Mesenchymal stem cell (in vitro differentiated cells and primary cell): Measurements from ENCODE around the gene NLRP8.

ENCODE experiments used
- DNase-seq: peaks from one replicate; pipeline ENCODE4 v3.0.0-alpha.2; 2013
- H2AFZ ChIP-seq: one replicate; pipeline ENCODE4 v1.6.1; 2013; ENCODE audit warnings: low read depth, mild to moderate bottlenecking, control low read depth, inconsistent platforms, low read length, moderate library complexity
- H2AK5ac ChIP-seq: 2 replicates; pipeline ENCODE4 v1.6.1; 2013; ENCODE audit warnings: low read length, moderate library complexity, mild to moderate bottlenecking, inconsistent platforms; ENCODE audit not compliant: severe bottlenecking
- H2BK120ac ChIP-seq: one replicate; pipeline ENCODE4 v1.6.1; 2013; ENCODE audit warnings: low read depth, mild to moderate bottlenecking, inconsistent platforms, low read length, moderate library complexity
- H2BK12ac ChIP-seq, 2 experiments: one replicate each; pipeline ENCODE4 v1.6.1; 2013; ENCODE audit warnings: inconsistent platforms in 2 of 2, low read length in 2 of 2, mild to moderate bottlenecking in 2 of 2, moderate library complexity in 2 of 2, control low read depth in 1 of 2
- H2BK15ac ChIP-seq: one replicate; pipeline ENCODE4 v1.6.1; 2013; ENCODE audit warnings: mild to moderate bottlenecking, low read depth, inconsistent platforms; ENCODE audit not compliant: poor library complexity, severe bottlenecking
- H2BK5ac ChIP-seq: 2 replicates; pipeline ENCODE4 v1.6.1; 2013; ENCODE audit warnings: low read depth, mild to moderate bottlenecking, low read length, control low read depth, inconsistent platforms; ENCODE audit not compliant: poor library complexity, severe bottlenecking
- H3K14ac ChIP-seq, 2 experiments: one replicate each; pipeline ENCODE4 v1.6.1; 2013; ENCODE audit warnings: inconsistent platforms in 2 of 2, low read length in 2 of 2, control low read depth in 1 of 2, mild to moderate bottlenecking in 1 of 2, moderate library complexity in 1 of 2
- H3K18ac ChIP-seq, 2 experiments: one replicate each; pipeline ENCODE4 v1.6.1; 2013; ENCODE audit warnings: inconsistent platforms in 2 of 2, low read length in 2 of 2, control low read depth in 1 of 2, low read depth in 1 of 2, mild to moderate bottlenecking in 1 of 2
- H3K23ac ChIP-seq, 2 experiments: one replicate each; pipeline ENCODE4 v1.6.1; 2013; ENCODE audit warnings: inconsistent platforms in 2 of 2, low read length in 2 of 2, mild to moderate bottlenecking in 2 of 2, moderate library complexity in 2 of 2, control low read depth in 1 of 2
- H3K27ac ChIP-seq: 2 replicates; pipeline ENCODE4 v1.5.1; 2013; ENCODE audit warnings: mild to moderate bottlenecking, moderate library complexity, low read length, control low read depth, inconsistent platforms; ENCODE audit not compliant: poor library complexity, severe bottlenecking
- H3K27me3 ChIP-seq, 2 experiments: 2 replicates each; pipeline versions ENCODE4 v1.6.1 to v1.7.0; 2013; ENCODE audit warnings: low read length in 2 of 2, mild to moderate bottlenecking in 2 of 2, moderate library complexity in 2 of 2, control low read depth in 1 of 2, inconsistent platforms in 1 of 2; ENCODE audit not compliant: control insufficient read depth in 1 of 2, insufficient read depth in 1 of 2
- H3K36me3 ChIP-seq, 2 experiments: 2 replicates each; pipeline versions ENCODE4 v1.6.1 to v1.7.0; 2013; ENCODE audit warnings: low read length in 2 of 2, control low read depth in 1 of 2, inconsistent platforms in 1 of 2, low read depth in 1 of 2, mild to moderate bottlenecking in 1 of 2; ENCODE audit not compliant: insufficient read depth in 2 of 2, control insufficient read depth in 1 of 2
- H3K4ac ChIP-seq, 2 experiments: one replicate each; pipeline ENCODE4 v1.6.1; 2013; ENCODE audit warnings: inconsistent platforms in 2 of 2, low read length in 2 of 2, mild to moderate bottlenecking in 2 of 2, moderate library complexity in 2 of 2, control low read depth in 1 of 2, low read depth in 1 of 2
- H3K4me1 ChIP-seq: 2 replicates; pipeline ENCODE4 v1.6.1; 2013; ENCODE audit warnings: low read depth, low read length, control low read depth; ENCODE audit not compliant: control insufficient read depth, insufficient read depth
- H3K4me2 ChIP-seq: 2 replicates; pipeline ENCODE4 v1.6.1; 2013; ENCODE audit warnings: low read length, mild to moderate bottlenecking, inconsistent platforms; ENCODE audit not compliant: poor library complexity, severe bottlenecking
- H3K4me3 ChIP-seq, 2 experiments: 2 replicates each; pipeline versions ENCODE4 v1.5.1 to v1.7.0; 2013; ENCODE audit warnings: low read length in 2 of 2, mild to moderate bottlenecking in 2 of 2, control low read depth in 1 of 2, low read depth in 1 of 2; ENCODE audit not compliant: insufficient read depth in 1 of 2
- H3K79me1 ChIP-seq: replicated peaks from 2 replicates; pipeline ENCODE4 v1.6.1; 2013; ENCODE audit warnings: mild to moderate bottlenecking, control low read depth, low read length, inconsistent platforms; ENCODE audit not compliant: poor library complexity, severe bottlenecking
- H3K9ac ChIP-seq: 2 replicates; pipeline ENCODE4 v1.7.0; 2013; ENCODE audit warnings: mild to moderate bottlenecking, low read length, moderate library complexity
- H3K9me3 ChIP-seq: 2 replicates; pipeline ENCODE4 v1.7.0; 2013; ENCODE audit warnings: mild to moderate bottlenecking, low read length; ENCODE audit not compliant: control insufficient read depth
- H4K8ac ChIP-seq: one replicate; pipeline ENCODE4 v1.6.1; 2013; ENCODE audit warnings: inconsistent platforms, mild to moderate bottlenecking, low read length, moderate library complexity
- H4K91ac ChIP-seq: one replicate; pipeline ENCODE4 v1.6.1; 2013; ENCODE audit warnings: mild to moderate bottlenecking, low read length, inconsistent platforms
- WGBS: methylation state at CpG from one replicate; pipeline ENCODE4 v1.1.7; 2013; ENCODE audit warnings: mixed read lengths; 5-methylcytosine and 5-hydroxymethylcytosine counted together

The NLRP8 gene

GRCh38 chr19:55959996-55960675 lies 12.5 kb downstream of the NLRP8 start:
- H3K4me2 ChIP-seq = no peak overlapping the region
- H2BK12ac ChIP-seq = no peak overlapping the region
- H3K23ac ChIP-seq = no peak overlapping the region
- H4K91ac ChIP-seq = no peak overlapping the region
- H3K18ac ChIP-seq = no peak overlapping the region
- no peak overlapping the region for H2BK5ac ChIP-seq
- WGBS = 82% methylated on average over 6 of the region's 6 CpGs
- H3K4me1 ChIP-seq = no peaks in the 10 kb centered on the region
- no peaks in the 10 kb centered on the region for H3K27me3 ChIP-seq
- H3K4ac ChIP-seq = no peak overlapping the region
- DNase-seq = no peak
- H4K8ac ChIP-seq = no peak overlapping the region
- H2AFZ ChIP-seq = no peak overlapping the region
- no peak overlapping the region for H2BK15ac ChIP-seq
- H3K14ac ChIP-seq = no peak overlapping the region
- H3K79me1 ChIP-seq = no peaks in the 10 kb centered on the region
- H3K9ac ChIP-seq = no peak overlapping the region
- H2AK5ac ChIP-seq = no peak overlapping the region
- H2BK120ac ChIP-seq = no peak overlapping the region
- H3K27ac ChIP-seq = no peak overlapping the region
- H3K36me3 ChIP-seq = no peaks in the 10 kb centered on the region
- H3K4me3 ChIP-seq = no peak overlapping the region
- H3K9me3 ChIP-seq = peaks cover 21% of the 10 kb centered on the region

- Histone ChIP-seq H2AFZ (no peak overlapping the region), H3K36me3 (no peaks in the 10 kb centered on the region), H4K8ac (no peak overlapping the region), H3K18ac (no peak overlapping the region), H3K14ac (no peak overlapping the region), H4K91ac (no peak overlapping the region), H3K27me3 (no peaks in the 10 kb centered on the region), H2BK15ac (no peak overlapping the region), H2AK5ac (no peak overlapping the region), H3K4me2 (no peak overlapping the region), H3K9me3 (peaks cover 15% of the 10 kb centered on the region), H2BK5ac (no peak overlapping the region), H2BK120ac (no peak overlapping the region), H3K23ac (no peak overlapping the region), H3K79me1 (no peaks in the 10 kb centered on the region), H3K4me1 (no peaks in the 10 kb centered on the region), H3K27ac (no peak overlapping the region), H3K9ac (no peak overlapping the region), H2BK12ac (no peak overlapping the region), H3K4me3 (no peak overlapping the region), H3K4ac (no peak overlapping the region)
- 88% methylated on average over 10 of the region's 10 CpGs for WGBS
- DNase-seq = no peak
These were observed 14.6 kb downstream of the NLRP8 start for GRCh38 chr19:55962186-55962585.

- H3K27ac ChIP-seq = no peak overlapping the region
- no peaks in the 10 kb centered on the region for H3K27me3 ChIP-seq
- no peak overlapping the region for H3K4ac ChIP-seq
- no peak overlapping the region for H3K18ac ChIP-seq
- no peak overlapping the region for H2BK15ac ChIP-seq
- no peak overlapping the region for H3K9ac ChIP-seq
- H3K4me1 ChIP-seq = no peaks in the 10 kb centered on the region
- WGBS = 28% methylated on average over 3 of the region's 3 CpGs
- no peak overlapping the region for H2AFZ ChIP-seq
- H3K36me3 ChIP-seq = no peaks in the 10 kb centered on the region
- no peak overlapping the region for H2BK5ac ChIP-seq
- no peak overlapping the region for H4K8ac ChIP-seq
- H3K23ac ChIP-seq = no peak overlapping the region
- H3K4me3 ChIP-seq = no peak overlapping the region
- H2AK5ac ChIP-seq = no peak overlapping the region
- no peak for DNase-seq
- H3K9me3 ChIP-seq = peaks cover 42% of the 10 kb centered on the region
- no peak overlapping the region for H2BK120ac ChIP-seq
- H3K4me2 ChIP-seq = no peak overlapping the region
- no peaks in the 10 kb centered on the region for H3K79me1 ChIP-seq
- H3K14ac ChIP-seq = no peak overlapping the region
- H2BK12ac ChIP-seq = no peak overlapping the region
- no peak overlapping the region for H4K91ac ChIP-seq
These were observed 26.4 kb downstream of the NLRP8 start for GRCh38 chr19:55973982-55974381.

GRCh38 chr19:55980415-55980814 lies 32.8 kb downstream of the NLRP8 start:
- Histone ChIP-seq H4K8ac (no peak overlapping the region), H2BK15ac (no peak overlapping the region), H2BK12ac (no peak overlapping the region), H3K4me1 (no peaks in the 10 kb centered on the region), H3K9ac (no peak overlapping the region), H3K27ac (no peak overlapping the region), H4K91ac (no peak overlapping the region), H3K36me3 (no peaks in the 10 kb centered on the region), H3K9me3 (peaks cover 23% of the 10 kb centered on the region), H3K4me2 (no peak overlapping the region), H3K79me1 (no peaks in the 10 kb centered on the region), H3K18ac (no peak overlapping the region), H3K4ac (no peak overlapping the region), H2BK120ac (no peak overlapping the region), H2AFZ (no peak overlapping the region), H3K4me3 (no peak overlapping the region), H3K14ac (no peak overlapping the region), H3K27me3 (no peaks in the 10 kb centered on the region), H2AK5ac (no peak overlapping the region), H3K23ac (no peak overlapping the region), H2BK5ac (no peak overlapping the region)
- 59% methylated on average over 9 of the region's 9 CpGs for WGBS
- DNase-seq = no peak
